Measurements from ENCODE around the gene MEGF9. TPM values are rescaled to one million over a fixed set of nuclear protein-coding genes. Genes with fewer than 3 reads are reported as not detected.
A peak's percentile ranks its signal among the peaks of the same experiment; 100 is the strongest.

The MEGF9 gene
- total RNA-seq, 1 experiment from 2014 or later: 7.5 TPM

- in situ Hi-C loops (cut with HindIII; ENCODE audit: low sequenced_read_pairs): no loop called here
- DNase-seq (ENCODE audit: low spot score): no peak
Observed at GRCh38 chr9:120734607-120735410, 20.5 kb upstream of the MEGF9 start.

- DNase-seq (ENCODE audit: low spot score): no peak
- in situ Hi-C loops (cut with HindIII; ENCODE audit: low sequenced_read_pairs): no loop called here
Observed at GRCh38 chr9:120733190-120733589, 18.9 kb upstream of the MEGF9 start.

GRCh38 chr9:120730654-120731514 is 16.6 kb upstream of the MEGF9 start:
- in situ Hi-C loops (cut with HindIII; ENCODE audit: low sequenced_read_pairs): no loop called here
- DNase-seq (ENCODE audit: low spot score): no peak

GRCh38 chr9:120729791-120730241 is 15.5 kb upstream of the MEGF9 start:
- DNase-seq (ENCODE audit: low spot score): no peak
- in situ Hi-C loops (cut with HindIII; ENCODE audit: low sequenced_read_pairs): no loop called here

- in situ Hi-C loops (cut with HindIII; ENCODE audit: low sequenced_read_pairs): no loop called here
Observed at GRCh38 chr9:120726484-120726883, 12.2 kb upstream of the MEGF9 start.

GRCh38 chr9:120725907-120726306 is 11.6 kb upstream of the MEGF9 start:
- no peak for DNase-seq (ENCODE audit: low spot score)
- in situ Hi-C loops (cut with HindIII; ENCODE audit: low sequenced_read_pairs): no loop called here

More at GRCh38 chr9:120726484-120726883, 12.2 kb upstream of the MEGF9 start:
- DNase-seq (ENCODE audit: low spot score): no peak

- in situ Hi-C loops (cut with HindIII; ENCODE audit: low sequenced_read_pairs): no loop called here
- no peak for DNase-seq (ENCODE audit: low spot score)
Observed at GRCh38 chr9:120724757-120725400, 10.6 kb upstream of the MEGF9 start.

GRCh38 chr9:120723565-120723964 is 9.3 kb upstream of the MEGF9 start:
- in situ Hi-C loops (cut with HindIII; ENCODE audit: low sequenced_read_pairs): no loop called here
- no peak for DNase-seq (ENCODE audit: low spot score)

GRCh38 chr9:120720404-120720803 is 6.1 kb upstream of the MEGF9 start:
- in situ Hi-C loops (cut with HindIII; ENCODE audit: low sequenced_read_pairs): no loop called here
- no peak for DNase-seq (ENCODE audit: low spot score)

GRCh38 chr9:120718316-120718715 is 4.0 kb upstream of the MEGF9 start:
- DNase-seq (ENCODE audit: low spot score): no peak
- in situ Hi-C loops (cut with HindIII; ENCODE audit: low sequenced_read_pairs): no loop called here

- DNase-seq (ENCODE audit: low spot score): peak; percentile 29
- in situ Hi-C loops (cut with HindIII; ENCODE audit: low sequenced_read_pairs): no loop called here
Observed at GRCh38 chr9:120717176-120717575, 2.9 kb upstream of the MEGF9 start.

GRCh38 chr9:120716483-120716882 is 2.2 kb upstream of the MEGF9 start:
- in situ Hi-C loops (cut with HindIII; ENCODE audit: low sequenced_read_pairs): no loop called here

GRCh38 chr9:120715389-120715924 is 1.2 kb upstream of the MEGF9 start:
- peak; percentile 54 for DNase-seq (ENCODE audit: low spot score)
- in situ Hi-C loops (cut with HindIII; ENCODE audit: low sequenced_read_pairs): no loop called here

More at GRCh38 chr9:120716483-120716882, 2.2 kb upstream of the MEGF9 start:
- DNase-seq (ENCODE audit: low spot score): no peak

GRCh38 chr9:120714846-120715388 is 647 bp upstream of the MEGF9 start:
- DNase-seq (ENCODE audit: low spot score): peak; percentile 38
- in situ Hi-C loops (cut with HindIII; ENCODE audit: low sequenced_read_pairs): no loop called here

GRCh38 chr9:120713257-120714087 is 798 bp downstream of the MEGF9 start:
- in situ Hi-C loops (cut with HindIII; ENCODE audit: low sequenced_read_pairs): no loop called here

GRCh38 chr9:120712539-120713031 is 1.7 kb downstream of the MEGF9 start:
- peak; percentile 47 for DNase-seq (ENCODE audit: low spot score)
- in situ Hi-C loops (cut with HindIII; ENCODE audit: low sequenced_read_pairs): no loop called here

More at GRCh38 chr9:120713257-120714087, 798 bp downstream of the MEGF9 start:
- DNase-seq (ENCODE audit: low spot score): no peak

- in situ Hi-C loops (cut with HindIII; ENCODE audit: low sequenced_read_pairs): no loop called here
- DNase-seq (ENCODE audit: low spot score): peak; percentile 37
Observed at GRCh38 chr9:120711841-120712538, 2.3 kb downstream of the MEGF9 start.
